NCI-H1105 (cell line): ENCODE measurements around the gene FNBP1.
"Not testable (repeated sequence)": the region's sequence is repeated elsewhere in the genome, so short reads cannot be mapped to it uniquely, and the experiment has no call there.

ENCODE experiments used
- DNase-seq: peaks from one replicate; lab custom pipeline; 2025; lab: John Stamatoyannopoulos, UW

Gene FNBP1

DNA sequence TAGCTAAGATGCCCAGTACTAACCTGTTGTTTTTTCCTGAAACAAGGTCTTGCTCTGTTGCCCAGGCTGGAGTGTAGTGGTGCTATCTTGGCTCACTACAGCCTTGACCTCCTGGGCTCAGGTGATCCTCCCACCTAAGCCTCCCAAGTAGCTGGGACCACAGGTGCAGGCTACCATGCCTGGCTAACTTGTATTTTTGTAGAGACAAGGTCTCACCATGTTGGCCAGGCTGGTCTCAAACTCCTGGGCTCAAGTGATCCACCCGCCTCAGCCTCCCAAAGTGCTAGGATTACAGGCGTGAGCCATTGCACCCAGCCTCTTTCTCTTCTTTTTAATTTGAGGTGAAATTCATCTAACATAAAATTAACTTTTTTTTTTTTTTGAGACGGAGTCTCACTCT, 21.1 kb downstream of the FNBP1 start:
- DNase-seq, result not testable (repeated sequence)

DNA sequence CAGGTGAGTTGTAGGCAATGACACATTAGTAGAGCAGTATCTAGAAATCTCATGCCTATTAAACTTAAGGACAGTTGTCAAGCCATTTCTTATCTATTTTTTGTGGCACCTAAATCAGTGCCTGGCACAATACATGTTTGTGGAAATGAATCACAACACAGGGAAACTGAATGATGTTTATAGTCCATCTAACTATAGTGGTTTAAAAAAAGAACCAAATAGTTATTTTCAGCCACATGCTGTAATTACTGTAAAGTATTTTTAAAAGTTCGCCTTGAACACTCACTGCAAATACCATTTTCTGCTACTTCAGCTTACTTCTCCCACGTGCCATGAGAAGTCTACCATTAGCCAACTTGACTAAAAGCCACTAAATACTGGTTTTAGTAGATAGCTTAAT, 21.9 kb downstream of the FNBP1 start:
- DNase-seq, result no peak

DNA sequence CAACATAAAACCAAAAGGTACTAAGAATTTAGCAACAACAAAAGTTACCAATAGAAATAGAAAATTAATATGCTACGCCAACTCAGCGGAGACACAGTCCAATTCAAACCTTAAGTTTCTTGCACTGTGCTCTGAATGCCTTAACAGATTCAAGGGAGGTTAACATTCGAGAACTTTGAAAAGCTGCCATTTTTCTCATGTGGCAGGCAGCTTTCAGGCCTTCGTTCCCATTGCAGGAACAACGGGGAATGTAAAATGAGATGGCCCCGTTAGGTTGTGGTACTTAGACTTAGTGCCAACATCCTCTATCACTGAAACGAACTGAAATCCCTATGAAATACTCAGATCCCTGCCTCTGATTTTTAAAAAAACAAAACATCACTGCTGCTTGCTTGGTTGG, 22.4 kb downstream of the FNBP1 start:
- no peak for DNase-seq

DNA sequence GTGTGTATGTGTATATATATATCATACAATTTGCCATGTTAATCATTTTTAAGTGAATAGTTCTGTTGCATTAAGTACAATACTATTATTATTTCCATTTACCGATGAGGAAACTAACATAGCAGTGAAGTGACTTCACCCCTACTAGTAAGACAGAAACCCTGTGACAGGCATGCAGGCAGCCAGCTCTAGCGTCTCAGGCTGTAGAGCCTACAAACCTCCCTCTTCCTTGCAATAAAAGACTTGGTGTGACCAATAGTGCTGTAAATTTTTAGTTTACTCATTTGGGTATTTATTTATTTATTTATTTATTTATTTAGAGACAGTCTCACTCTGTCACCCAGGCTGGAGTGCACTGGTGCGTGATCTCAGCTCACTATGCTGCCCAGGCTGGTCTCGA, 24.7 kb downstream of the FNBP1 start:
- no peak for DNase-seq

DNA sequence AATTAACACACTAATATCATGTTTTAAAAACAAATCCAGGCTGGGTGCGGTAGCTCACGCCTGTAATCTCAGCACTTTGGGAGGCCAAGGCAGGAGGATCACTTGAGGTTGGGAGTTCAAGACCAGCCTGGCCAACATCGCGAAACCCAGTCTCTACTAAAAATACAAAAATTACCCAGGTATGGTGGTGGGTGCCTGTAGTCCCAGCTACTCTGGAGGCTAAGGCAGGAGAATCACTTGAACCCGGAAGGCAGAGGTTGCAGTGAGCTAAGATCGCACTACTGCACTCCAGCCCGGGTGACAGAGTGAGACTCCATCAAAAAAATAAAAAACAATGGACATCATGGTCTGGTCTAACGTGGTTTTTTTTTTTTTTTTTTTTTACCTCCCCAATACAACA, 25.5 kb downstream of the FNBP1 start:
- not testable (repeated sequence) for DNase-seq

DNA sequence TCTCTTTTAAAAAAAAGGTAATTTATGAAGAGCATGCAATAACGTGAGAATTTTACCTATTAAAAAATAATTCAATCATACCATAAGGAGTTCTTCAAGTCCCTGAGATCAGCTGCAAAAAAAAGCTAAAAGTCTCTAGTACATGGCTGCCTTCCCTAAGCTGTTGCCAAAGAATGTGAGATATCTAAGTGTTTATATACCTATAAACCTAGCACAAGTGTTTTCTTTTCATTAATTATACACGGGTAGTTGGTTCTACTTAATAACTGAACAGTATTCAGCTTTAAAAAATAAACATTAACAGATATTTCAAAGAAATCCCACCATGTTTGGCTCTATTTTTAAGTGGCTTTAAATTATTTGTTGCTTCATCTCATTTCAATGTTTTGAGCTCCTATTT, 25.9 kb downstream of the FNBP1 start:
- DNase-seq, result no peak

DNA sequence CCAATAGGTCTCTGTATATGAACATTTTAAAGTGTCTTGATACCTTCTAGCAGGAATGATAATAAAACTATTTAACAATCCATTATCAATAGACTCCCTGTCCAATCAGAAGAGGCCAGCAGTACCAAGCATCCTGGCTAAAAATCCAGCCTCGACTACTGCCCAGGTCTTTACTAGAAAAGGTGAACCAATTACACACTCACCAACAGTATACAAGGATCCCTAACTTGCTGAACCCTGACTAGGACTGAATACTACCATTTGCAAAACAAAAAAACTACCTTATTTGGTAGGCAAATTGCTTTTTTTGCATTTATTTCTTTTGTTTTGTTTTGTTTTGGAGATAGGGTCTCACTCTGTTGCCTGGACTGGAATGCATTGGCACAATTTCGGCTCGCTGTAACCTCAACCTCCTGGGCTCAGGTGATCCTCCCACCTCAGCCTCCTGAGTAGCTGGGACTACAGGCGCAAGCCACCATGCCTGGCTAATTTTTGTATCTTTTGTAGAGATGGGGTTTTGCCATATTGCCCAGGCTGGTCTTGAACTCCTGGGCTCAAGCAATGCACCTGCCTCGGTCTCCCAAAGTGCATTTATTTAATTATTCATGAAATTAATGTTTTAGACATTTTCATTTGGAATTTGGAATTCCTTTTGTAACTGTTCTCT, 27.5 kb downstream of the FNBP1 start:
- DNase-seq, result no peak

DNA sequence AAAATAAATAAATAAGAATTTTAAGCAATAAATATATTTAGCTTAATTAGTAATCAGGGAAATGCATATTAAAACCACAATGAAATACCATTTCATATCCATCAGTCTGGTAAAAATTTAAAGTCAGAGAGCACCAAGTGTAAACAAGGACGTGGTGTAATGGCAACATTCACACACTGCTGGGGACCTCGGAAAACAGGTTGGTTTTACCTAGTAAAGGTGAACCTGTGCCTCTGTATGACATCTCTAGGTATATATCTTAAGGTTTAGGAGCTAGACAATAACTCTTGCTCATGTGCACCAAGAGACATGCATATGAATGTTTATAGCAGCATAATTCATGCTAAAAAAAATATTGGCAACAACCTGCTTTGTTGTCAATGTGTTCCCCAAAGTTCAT, 29.7 kb downstream of the FNBP1 start:
- no peak for DNase-seq

DNA sequence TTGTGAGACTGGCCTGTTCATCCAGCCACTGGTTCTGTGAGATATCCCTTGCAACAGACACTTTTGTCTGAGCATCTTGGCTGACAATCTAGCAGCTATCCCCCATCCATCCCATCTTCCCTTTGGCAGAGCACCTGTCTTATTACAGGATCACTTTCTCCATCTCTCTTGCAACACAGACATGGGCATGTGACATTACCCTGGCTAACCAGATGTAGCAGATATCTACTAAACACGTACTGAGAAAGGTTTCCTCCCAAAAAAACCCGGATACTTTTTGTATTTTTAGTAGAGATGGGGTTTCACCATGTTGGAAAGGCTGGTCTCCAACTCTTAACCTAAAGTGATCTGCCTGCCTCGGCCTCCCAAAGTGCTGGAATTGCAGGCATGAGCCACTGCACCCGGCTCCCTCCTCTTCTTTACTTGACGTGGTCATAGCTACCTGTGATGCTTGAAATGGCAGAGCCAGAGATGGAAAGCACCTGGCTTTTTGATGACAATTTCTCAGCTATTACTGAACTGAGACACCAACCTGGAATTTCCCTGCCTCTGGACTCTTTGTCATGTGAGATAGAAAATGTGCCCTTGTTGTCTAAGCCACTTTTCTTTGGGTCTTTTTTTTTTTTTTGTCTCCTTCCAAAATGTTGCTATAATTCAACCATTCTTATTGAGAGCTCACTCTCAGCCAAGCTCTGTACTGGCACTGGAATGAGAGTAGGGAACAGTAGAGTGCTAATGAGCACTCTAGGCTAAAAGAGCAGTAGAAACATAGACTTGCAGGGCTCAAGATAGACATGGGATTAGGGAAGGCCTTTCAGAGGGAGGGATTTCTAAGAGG, 32.6 kb downstream of the FNBP1 start:
- DNase-seq, result no peak

DNA sequence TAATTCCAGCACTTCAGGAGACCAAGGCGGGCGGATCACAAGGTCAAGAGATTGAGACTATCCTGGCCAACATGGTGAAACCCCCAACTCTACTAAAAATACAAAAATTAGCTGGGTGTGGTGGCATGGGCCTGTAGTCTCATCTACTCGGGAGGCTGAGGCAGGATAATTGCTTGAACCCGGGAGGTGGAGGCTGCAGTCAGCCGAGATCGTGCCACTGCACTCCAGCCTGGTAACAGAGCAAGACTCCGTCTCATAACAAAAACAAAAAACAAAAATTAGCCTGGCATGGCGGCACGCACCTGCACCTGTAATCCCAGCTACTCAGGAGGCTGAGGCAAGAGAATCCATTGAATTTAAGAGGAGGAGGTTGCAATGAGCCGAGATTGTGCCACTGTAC, 33.4 kb downstream of the FNBP1 start:
- DNase-seq, result not testable (repeated sequence)

DNA sequence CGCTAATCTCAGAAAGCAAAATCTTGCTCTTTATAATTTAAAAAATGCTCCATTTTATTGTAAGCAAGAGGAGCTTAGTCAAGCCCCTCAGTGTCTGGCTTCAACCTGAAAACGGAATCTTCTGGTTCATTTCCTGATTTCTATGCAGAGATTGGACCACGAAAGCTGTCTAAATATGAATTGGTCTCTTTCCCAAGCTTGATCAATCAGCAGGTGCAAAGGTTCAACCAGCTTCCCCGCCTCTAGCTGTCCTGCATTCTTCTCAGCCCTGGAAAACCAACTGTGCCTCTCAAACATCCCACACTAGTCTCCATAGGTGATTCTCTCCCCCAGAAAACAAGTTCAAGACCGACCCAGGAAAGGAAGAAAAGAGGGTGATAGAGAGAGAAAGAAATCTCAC, 34.5 kb downstream of the FNBP1 start:
- DNase-seq, result no peak

DNA sequence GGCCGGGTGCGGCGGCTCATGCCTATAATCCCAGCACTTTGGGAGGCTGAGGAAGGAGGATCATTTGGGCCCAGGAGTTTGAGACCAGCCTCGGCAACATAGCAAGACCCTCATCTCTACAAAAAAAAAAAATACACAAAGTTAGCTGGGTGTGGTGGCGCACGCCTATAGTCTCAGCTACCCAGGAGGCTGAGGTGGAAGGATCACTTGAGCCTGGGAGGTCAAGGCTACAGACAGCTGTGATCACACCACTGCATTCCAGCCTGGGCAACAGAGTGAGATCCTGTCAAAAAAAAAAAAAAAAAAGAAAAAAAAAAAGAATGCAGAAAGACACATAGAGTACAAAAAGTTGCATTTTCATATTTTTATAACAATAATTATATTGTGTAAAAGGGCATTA, 36.0 kb downstream of the FNBP1 start:
- not testable (repeated sequence) for DNase-seq

DNA sequence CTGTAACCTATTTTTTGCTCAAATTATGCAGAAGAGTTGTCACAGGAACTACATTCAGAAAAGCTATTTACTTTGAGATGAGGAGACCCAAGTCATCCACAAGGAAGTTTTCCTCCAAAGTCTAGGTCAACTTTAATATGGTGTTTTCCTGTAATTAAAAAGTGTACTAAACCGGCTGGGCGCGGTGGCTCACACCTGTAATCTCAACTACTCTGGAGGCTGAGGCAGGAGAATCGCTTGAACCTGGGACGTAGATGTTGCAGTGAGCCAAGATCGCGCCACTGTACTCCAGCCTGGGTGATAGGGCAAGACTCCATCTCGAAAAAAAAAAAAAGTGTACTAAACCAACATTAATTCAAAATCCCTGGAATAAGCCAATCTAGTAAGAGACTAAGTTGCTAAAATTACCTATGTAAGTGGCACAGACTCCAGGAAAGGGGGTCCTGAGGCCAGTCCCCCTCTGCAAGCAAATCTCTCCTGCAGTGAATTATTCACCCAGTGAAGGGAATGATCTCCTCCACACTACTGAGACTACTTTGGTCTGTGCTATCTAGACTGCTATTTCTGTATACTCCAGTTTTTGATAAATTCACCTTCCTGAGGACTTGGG, 38.9 kb downstream of the FNBP1 start:
- no peak for DNase-seq

DNA sequence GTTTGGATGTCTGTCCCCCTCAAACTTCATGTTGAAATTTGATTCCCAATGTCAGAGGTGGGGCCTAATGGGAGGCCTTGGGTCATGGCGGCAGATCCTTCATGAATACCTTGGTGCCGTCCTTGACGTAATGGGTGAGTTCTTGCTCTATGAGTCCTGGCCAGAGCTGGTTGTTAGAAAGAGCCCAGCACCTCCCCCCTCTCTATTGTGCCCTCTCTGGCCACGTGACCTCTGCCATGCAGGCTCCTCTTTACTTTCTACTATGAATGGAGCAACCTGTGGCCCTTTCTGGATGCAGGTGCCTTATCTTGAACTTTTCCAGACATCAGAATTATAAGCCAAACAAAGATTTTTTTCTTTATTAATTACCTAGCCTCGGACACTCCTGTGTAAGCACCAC, 40.7 kb downstream of the FNBP1 start:
- DNase-seq, result no peak

DNA sequence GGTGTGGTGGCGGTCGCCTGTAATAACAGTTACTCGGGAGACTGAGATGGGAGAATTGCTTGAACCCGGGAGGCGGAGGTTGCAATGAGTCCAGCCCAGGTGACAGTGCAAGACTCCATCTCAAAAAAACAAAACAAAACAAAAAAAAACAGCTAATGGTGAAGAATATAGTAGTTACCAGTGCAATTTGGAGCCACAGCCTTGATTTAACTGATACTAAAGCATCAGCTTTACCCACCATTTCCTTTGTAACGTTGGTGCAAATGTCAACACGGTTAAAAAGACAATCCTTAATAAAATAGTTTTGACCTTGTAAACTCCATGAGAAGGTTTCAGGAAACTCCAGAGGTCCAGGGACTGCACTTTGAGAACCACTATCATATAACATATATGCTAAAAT, 41.8 kb downstream of the FNBP1 start:
- no peak for DNase-seq

DNA sequence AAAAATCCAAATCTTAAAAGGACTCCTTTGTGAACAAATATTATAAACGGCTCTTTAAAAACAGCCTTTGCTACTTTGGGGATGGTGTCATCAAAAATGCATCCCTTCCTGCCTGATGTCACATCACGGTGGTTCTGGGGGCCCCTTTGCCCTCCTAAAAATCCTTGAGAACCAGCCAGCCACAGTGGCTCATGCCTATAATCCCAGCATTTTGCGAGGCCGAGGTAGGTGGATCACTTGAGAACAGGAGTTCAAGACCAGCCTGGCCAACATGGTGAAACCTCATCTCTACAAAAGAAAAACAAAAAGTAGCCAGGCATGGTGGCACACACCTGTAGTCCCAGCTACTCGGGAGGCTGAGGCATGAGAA, 43.9 kb downstream of the FNBP1 start:
- no peak for DNase-seq

DNA sequence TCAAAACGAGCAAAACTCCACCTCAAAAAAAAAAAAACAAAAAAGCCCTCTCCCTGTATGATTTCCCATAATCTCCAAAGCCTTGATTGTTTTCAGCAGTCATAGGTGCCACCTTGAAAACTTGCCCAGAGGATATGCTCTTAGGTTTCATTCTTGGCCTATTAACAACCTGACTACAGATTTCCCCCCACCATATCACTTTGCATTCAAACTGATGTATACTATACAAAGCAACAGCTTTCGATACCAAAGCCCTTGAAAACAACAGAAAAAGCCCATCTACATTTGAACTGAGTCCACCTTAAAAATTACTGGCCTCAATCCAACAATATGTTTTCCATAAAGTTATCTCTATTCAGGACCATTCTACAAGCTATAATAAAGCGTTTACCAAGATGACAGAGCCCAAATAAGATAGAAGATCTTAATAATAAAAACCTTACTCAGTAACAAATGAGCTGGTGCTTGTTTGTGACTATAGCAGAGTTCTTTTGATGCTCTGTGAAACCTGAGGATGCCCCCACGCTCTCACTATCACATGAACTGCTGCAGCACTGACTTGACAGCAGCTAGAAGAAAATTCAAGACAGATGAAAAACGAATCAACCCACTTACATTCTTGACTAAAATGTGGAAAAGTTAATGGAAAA, 44.4 kb downstream of the FNBP1 start:
- DNase-seq, result no peak

DNA sequence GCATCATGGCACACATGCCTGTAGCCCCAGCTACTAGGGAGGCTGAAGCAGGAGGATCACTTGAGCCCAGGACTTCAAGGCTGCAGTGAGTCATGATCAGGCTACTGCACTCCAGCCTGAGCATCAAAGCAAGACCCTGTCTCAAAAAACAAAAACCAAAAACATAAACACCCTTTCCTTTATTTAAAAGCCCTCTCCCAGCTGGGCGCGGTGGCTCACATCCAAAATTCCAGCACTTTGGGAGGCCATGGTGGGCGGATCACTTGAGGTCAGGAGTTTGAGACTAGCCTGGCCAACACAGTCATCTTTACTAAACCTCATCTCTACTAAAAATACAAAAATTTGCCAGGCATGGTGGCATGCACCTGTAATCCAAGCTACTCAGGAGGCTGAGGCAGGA, 45.3 kb downstream of the FNBP1 start:
- not testable (repeated sequence) for DNase-seq

DNA sequence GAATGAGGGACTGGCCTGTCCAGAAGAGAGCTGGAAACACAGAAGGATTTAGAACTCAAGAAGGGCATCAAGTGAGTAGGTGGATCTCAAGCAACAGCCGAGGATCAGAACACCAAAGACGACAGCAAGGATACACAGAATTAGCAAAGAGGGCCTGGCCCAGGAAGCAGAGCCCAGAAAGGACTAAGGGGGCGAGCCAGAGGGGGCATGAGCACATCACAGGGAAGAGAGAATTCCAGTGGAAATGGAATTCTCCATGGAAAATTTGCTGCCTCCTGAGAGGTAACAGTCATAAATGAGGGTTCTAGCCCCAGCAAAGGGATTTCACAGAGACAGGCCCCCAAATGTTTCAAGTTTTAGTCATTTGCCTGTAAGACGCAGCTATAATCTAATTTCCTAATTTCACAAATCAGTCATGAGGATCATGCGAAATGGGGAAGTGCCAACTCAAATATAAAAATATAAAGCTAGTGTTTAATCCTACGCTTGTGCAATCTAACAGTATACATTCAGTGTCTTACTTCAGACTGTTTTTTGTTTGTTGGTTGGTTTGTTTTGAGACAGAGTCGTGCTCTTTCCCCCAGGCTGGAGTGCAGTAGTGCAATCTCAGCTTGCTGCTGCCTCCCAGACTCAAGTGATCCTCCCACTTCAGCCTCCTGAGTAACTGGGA, 46.7 kb downstream of the FNBP1 start:
- DNase-seq, result no peak

DNA sequence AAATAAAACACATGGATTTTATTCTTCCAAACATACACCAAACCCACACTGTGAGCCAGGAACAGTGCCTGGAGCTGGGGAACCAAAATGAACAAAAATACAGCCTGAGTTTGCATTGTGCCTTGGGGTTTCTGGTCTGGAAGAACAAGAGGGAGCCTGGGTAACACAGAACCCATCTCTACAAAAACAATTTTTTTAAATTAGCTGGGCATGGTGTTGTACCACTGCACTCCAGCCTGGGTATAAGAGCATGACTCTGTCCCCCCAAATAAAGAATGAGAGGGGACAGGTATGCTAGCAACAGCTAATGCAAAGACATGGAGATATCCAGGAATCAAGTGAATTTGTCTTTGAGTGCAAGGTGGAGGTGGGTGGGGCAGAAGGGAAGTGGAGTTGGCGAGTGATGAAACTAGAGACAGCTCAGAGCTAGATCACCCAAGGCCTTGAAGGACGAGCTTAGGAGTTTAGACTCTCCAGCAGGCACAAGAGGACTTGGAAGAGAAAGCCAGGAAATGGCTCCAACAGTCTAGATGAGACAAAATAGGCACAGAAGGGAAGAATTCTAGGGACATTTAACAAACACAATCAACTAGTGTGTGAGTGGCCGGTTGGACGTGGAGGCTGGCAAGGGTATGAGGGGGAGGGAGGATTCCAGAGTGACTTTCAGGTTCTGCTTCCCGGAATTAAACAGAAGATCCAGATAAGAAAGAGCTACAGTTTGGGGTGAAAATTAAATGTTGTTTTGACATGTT, 47.4 kb downstream of the FNBP1 start:
- no peak for DNase-seq

DNA sequence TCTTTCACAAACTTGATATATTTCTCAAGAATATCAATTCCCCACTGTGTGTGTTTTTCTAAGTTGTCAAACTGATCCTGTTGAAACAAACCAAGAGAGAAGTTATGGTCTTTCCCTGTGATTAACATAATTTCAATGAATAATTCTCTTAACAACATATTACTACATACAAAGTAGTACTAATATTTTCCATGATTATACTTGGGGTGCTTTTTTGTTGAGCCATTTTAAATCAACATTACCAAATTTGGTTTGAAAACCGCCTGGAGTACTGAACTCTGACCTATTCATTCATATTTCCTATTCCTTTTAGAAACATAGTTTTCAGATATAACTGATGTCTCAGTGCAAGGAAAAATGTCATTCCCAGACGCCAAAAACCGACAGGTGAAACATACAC, 48.1 kb downstream of the FNBP1 start:
- DNase-seq, result no peak

DNA sequence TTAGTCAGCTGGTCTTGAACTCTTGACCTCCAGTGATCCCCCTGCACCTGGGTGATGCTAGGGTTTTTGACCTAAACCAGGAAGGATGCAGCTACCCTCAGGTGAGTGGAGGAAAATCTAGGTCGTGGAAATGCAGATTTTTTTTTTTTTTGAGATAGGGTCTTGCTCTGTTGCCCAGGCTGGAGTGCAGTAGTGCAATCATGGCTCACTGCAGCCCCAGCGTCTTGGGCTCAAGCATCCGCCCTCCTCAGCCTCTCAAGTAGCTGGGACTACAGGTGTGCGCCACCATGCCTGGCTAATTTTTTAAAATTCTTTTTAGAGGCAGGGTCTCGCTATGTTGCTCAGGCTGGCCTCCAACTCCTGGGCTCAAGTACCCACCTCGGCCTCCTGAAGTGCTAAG, 51.9 kb downstream of the FNBP1 start:
- DNase-seq, result not testable (repeated sequence)
